HL-60/S4 (cell line): Measurements from ENCODE around the gene ABL2.

Source experiments
- in situ Hi-C: fragments of 300-500 bp; cut with MboI; formaldehyde crosslinking; loops from 2 replicates; pipeline ENCODE4 v1.14.3; 2022; ENCODE audit warnings: low sequenced_read_pairs

Gene ABL2

DNA sequence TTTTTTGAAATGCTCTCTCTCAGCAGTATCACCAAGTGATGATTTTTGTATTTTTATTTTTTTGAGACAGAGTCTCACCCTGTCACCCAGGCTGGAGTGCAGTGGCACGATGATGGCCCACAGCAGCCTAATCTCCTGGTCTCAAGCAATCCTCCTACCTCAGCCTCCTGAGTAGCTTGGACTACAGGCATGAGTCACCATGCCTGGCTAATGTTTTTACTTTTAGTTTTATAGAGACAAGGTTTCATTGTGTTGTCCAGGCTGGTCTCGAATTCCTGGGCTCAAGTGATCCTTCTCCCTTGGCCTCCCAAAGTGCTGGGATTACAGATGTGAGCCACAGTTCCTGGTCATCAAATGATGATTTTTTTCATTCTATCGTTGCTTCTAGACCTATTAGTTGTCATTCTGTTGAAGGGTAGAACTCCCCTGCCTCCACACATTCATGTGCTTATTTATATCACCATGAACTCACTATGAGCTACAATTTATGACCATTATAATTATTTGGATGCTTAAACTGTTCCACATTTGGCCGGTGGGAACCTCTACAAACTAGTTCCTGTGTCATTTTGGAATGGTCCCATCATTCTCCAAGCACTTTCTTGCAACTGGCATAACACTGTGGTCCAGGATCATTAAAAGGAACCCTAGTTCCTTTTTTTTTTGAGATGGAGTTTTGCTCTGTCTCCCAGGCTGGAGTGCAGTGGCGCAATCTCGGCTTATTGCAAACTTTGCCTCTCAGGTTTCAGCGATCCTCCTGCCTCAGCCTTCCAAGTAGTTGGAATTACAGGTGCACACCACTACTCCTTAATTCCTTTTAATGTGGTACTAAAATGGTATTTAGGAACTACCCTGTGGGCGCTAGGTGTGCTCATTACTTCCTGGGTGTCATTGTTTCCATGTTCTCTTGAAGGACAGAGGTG, 167.9 kb downstream of the ABL2 start:
- in situ Hi-C loops = no loop called here

DNA sequence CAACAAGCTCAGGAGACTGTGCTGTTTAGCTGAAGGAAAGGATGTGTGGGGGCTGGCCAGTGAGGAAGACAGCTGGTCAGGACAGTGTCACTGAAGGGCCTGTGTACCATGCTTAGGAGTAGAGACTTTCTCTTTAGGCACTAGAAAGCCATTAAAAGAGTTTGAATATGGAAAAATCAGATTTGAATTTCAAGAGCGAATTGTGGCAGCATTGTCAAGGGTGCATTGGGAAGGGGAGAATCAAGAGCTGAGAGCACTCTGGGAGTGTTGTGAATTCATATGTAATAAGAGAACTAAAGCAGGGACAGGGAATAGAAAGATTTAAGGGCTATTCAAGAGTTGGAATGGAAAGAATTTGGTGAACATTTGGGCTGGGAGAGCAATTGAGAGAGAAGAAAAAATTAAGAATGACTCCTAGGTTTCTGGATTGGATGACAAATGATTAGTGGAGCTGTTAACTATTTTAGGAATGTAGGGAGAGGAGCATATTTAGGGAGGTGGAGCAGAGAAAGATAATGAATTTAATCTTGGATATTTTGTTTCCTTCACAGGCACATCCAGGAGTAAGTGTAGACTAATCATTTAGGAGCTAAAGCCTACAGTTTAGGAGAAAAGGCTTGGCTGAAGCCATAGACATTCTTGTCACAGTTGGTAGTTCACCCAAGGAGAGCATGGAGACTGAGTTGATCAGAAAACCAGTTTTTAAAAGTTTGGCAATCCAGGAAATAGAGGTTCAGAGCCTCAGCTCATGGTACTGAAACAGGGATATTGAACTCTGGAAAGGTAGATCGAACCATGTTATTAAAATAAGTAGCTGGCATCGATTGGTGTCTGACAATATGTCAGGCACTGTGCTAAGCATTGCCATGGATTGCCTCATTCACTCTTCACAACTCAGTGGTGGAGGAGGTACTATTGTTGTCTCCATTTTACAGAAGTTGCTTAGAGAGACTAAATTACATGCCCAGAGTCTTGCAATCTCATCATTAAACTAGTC, 170.7 kb downstream of the ABL2 start:
- in situ Hi-C loops = no loop called here

DNA sequence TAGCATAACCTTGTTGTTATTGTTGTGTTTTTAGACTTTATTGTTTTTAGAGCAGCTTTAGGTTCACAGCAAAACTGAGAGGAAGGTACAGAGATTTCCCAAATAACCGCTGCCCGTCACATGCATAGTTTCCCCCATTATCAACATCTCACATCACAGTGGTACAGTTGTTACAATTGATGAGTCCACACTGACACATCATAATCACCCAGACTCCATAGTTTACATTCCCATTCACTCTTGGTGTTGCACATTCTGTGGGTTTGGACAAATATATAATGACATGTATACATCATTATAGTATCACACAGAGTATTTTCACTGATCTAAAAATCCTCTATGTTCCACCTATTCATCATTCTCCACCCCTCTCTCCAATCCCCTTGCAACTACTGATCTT, 173.5 kb downstream of the ABL2 start:
- in situ Hi-C loops = no loop called here

DNA sequence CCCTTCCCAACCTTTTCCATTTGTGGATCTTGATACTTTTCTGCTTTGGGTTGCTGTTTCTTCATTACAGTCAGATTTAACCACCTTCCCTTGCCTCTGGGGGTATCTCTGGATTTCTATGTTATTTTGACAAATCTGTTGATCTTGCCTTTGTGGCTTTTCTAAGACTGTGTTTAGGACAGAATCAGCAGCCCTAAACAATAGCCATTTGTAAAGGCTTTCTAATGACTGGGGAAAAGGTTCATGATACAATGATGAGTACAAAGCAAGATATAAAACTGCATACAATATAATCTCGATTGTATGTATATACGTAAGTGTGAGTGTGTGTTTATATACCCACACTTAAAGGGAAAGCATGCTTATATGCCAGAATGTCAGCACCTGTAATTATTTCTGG, 176.0 kb downstream of the ABL2 start:
- in situ Hi-C loops = no loop called here

DNA sequence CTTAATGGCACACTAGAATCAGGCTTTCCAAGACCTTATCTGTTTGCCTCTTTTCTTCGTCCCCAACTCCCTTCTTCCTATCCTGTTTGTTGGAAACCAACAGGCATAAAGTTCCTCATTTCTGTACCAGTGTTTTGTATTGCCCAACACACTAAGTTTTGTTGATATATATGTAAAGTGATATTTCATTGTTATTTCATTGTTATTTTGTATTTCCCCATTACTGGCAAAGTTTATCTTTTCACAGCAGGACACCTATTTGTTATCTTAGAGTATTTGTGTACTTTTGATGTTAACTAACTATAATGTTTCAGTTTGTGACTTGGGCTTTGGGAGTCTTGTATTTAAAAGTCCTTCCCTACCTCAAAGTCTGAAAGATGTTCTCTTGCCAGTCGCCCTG, 176.7 kb downstream of the ABL2 start:
- in situ Hi-C loops = no loop called here
